GM21390 (cell line): ENCODE results near the gene FMNL2.

Source experiments
- ATAC-seq: cut with Tn5 transposase; IDR thresholded peaks from one replicate; pipeline ENCODE4 v1.9.1; 2021; ENCODE audit not compliant: unreplicated experiment

FMNL2 gene

GRCh38 chr2:152603166-152603565 lies 268.2 kb downstream of the FMNL2 start:
- no peak for ATAC-seq

- ATAC-seq: no peak
Observed at GRCh38 chr2:152606081-152606480, 271.1 kb downstream of the FMNL2 start.

GRCh38 chr2:152606941-152607340 lies 272.0 kb downstream of the FMNL2 start:
- ATAC-seq: no peak

GRCh38 chr2:152607793-152608300 lies 272.9 kb downstream of the FMNL2 start:
- ATAC-seq: no peak

- ATAC-seq: no peak
Observed at GRCh38 chr2:152609154-152609553, 274.2 kb downstream of the FMNL2 start.

GRCh38 chr2:152609699-152610098 lies 274.7 kb downstream of the FMNL2 start:
- no peak for ATAC-seq

GRCh38 chr2:152611458-152612231 lies 276.7 kb downstream of the FMNL2 start:
- peak; percentile 85 for ATAC-seq

GRCh38 chr2:152613235-152613634 lies 278.3 kb downstream of the FMNL2 start:
- ATAC-seq: peak; percentile 32

GRCh38 chr2:152615177-152615576 lies 280.2 kb downstream of the FMNL2 start:
- no peak for ATAC-seq

GRCh38 chr2:152617456-152618192 lies 282.6 kb downstream of the FMNL2 start:
- no peak for ATAC-seq

- no peak for ATAC-seq
Observed at GRCh38 chr2:152618193-152618564, 283.2 kb downstream of the FMNL2 start.

GRCh38 chr2:152620208-152620607 lies 285.2 kb downstream of the FMNL2 start:
- no peak for ATAC-seq

- no peak for ATAC-seq
Observed at GRCh38 chr2:152620985-152621384, 286.0 kb downstream of the FMNL2 start.

GRCh38 chr2:152622219-152622618 lies 287.2 kb downstream of the FMNL2 start:
- ATAC-seq: no peak

GRCh38 chr2:152623076-152623740 lies 288.2 kb downstream of the FMNL2 start:
- no peak for ATAC-seq

GRCh38 chr2:152623775-152624174 lies 288.8 kb downstream of the FMNL2 start:
- no peak for ATAC-seq

GRCh38 chr2:152624805-152625204 lies 289.8 kb downstream of the FMNL2 start:
- ATAC-seq: no peak

- ATAC-seq: no peak
Observed at GRCh38 chr2:152626911-152627339, 292.0 kb downstream of the FMNL2 start.

GRCh38 chr2:152627351-152627957 lies 292.5 kb downstream of the FMNL2 start:
- ATAC-seq: no peak

GRCh38 chr2:152629202-152629601 lies 294.2 kb downstream of the FMNL2 start:
- ATAC-seq: no peak

- ATAC-seq: no peak
Observed at GRCh38 chr2:152630466-152630865, 295.5 kb downstream of the FMNL2 start.
